NCI-H2196 (cell line): ENCODE measurements around the gene COX6A2.
"Not testable (repeated sequence)": the region's sequence is repeated elsewhere in the genome, so short reads cannot be mapped to it uniquely, and the experiment has no call there.

Source experiments
- DNase-seq: peaks from one replicate; lab custom pipeline; 2025; ENCODE audit not compliant: unreplicated experiment; lab: John Stamatoyannopoulos, UW

COX6A2 gene

DNA sequence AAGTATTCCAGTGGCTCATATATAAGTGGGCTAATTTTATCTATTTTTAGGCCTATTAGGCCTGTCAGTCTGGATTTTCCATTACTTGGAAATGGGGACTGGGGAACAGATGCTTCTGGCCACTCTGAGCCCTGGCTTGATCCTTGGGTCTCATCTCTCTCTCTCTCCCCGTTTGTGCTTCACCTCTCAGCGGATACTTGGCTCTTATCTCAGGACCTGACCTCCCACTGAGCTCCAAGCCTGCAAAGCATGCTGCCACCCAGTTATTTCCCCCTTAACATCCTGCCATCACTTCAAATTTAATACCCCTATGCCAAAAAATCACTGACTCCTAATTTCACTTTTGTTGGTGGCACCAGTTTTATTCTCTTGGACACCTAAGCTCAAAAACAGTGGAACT is 10.3 kb upstream of the COX6A2 start:
- DNase-seq = no peak

DNA sequence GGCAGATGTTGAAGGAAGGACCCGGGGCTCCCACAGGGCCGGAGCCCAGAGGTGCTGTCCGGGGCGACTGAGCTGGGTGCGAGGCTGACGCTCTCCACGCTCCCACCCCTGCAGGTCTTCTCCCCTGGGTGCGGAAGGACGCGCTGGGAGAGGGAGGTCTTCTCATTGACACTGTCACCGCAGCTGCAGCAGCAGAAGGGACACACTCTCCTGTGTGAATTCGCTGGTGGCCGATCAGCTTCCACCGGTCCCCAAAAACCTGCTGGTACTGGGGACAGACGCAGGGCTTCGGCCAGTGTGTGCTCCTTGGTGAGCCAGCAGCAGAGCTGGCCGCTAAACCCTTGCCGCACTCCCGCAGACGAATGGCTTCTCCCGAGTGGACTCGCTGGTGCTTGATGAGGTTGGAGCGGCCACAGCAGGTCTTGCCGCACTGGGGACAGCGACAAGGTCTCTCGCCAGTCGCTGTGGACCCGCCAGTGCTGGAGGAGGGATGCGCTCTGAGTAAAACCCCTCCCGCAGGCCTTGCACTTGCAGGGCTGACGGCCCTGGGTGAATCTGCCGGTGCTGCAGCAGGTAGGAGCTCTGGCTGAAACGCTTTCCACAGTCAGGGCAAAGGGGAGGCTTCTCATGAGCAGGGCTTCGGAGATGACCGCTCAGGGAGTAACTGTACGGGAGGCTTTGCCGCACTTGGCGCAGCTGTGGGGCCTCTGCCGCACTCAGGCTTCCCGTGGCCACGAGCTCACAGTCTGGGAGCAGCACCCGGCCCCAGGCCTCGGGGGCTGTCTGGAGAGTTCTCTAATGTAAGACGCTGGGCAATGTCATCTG is 8.3 kb upstream of the COX6A2 start:
- DNase-seq = no peak

DNA sequence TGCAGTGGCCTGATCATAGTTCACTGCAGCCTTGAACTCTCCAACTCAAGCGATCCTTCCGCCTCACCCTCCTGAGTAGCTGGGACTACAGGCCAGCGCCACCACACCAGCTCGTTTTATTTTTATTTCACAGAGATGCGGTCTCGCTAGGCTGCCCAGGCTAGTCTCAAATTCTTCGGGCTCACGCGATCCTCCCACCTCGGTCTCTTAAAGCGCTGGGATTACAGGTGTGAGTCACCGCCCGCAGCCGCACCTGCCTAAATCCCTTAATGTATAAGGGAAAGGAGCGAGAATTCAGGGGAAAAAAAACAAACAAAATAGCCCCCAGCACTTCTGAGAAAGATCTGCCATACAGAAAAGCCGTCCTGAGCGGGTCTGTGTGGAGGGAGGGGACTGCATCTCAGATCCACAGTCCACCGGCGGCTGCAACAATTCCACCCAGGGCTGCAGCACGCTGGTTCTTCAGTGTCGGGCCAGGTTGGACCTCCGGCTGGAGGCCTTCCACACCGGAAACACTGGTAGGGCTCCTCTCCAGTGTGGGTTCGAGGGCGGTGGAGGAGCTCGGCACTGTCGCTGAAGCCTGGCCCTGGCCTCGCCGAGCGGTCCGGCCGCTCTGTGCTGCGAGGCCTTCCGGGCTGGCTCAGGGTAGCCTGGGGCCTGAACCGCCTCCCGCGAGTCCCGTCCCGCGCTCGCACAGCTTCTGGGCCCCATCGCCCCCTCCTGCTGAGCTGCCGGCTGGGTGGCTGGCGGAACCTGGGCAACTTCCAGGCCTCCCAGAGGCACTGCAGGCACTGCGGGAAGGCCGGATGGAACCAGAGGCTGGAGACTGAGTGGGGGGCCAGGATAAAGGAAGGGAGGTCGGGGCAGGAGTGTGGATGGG is 7.4 kb upstream of the COX6A2 start:
- DNase-seq = no peak

DNA sequence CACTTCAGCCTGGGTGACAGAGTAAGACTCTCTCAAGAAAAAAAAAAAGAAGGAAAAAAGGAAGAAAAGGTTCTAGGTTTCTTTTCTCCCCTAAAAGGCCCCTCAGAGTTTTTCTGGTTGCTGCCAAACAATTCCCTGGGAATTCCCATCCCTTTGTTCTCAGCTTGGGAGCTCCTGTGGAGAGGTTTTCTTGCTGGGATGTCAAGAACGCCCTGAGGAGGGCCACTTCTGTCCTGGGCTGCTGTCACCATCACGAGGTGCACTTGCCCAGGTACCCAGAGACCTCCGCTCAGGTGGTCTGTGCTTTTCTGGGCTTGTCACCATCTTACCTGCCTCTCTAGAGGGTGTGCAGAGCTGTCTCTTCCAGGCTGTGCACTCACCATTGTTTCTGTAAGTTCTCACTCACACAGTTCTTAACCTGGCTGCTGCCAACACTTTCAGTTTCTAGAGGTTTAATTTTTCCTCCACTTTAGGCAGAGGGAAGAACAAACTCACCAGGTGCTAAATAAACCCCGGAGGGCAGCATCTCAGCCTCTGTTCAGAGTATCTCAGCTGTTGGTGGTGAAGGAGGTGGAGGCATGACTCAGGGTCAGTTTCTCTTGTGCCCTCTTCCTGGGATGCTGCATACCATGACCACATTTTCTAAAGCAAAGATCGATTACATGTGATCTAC is 2.4 kb upstream of the COX6A2 start:
- no peak for DNase-seq

DNA sequence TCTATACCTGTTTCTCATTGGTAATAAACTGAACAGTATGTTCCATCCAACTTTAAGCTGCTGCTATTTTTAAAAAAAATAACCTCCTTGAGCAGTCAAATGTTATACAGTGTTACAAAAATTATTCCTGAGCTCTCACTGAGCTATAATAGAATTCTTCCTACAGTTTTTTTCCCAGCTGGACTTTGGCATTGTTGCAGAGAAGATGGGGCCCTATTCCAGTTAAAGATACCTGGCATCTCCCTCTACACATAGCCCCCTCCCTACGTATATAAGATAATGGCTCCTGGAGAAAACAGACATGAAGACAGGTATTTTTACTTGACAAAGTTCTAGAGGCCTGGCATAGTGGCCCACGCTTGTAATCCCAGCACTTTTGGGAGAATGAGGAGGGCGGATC is 1.6 kb upstream of the COX6A2 start:
- no peak for DNase-seq

DNA sequence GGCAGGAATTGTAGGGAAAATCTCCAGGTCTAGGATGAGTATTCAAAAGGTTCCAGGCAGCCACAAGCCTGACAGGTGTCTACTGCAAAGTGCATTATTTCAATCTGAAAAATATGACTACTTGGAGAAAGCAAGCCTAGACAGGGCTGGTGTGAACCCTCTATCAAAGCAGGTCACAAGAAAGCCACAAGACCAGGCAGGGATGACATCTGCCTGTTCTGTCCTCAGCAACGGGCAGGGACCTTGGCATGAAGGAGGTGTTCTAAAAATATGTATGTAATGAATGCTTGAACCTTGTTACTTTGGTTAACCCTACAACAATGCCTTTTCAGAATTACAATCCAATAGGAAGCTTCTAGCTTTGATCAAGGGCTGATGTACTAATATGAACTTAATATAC is 1.2 kb upstream of the COX6A2 start:
- no peak for DNase-seq

DNA sequence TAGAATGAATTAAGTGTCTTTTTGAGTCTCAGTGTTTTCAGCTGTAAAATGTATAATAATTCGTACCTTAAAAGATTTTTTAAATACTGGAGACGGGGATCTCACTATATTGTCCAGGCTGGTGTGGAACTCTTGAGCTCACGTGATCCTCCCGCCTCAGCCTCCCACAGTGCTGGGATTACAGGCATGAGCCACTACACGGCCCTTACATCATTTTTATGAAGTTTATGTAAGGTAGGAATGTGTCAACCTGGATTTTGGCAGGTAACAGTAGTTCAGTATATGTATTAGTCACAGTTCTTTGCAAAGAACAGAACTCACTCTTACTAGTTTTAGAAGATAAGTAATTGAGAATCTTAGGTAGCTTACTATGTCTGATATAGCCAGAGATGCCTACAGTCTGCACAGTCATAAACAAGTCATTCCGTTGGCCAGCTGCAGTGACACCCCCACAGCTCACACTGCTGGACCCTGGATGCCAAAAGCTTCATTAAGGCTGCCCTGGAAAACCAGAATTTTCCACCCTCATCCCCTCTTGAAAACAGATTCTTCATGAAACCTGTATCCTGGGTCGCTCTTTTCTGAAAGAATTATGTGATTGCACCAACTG is 583 bp upstream of the COX6A2 start:
- no peak for DNase-seq

DNA sequence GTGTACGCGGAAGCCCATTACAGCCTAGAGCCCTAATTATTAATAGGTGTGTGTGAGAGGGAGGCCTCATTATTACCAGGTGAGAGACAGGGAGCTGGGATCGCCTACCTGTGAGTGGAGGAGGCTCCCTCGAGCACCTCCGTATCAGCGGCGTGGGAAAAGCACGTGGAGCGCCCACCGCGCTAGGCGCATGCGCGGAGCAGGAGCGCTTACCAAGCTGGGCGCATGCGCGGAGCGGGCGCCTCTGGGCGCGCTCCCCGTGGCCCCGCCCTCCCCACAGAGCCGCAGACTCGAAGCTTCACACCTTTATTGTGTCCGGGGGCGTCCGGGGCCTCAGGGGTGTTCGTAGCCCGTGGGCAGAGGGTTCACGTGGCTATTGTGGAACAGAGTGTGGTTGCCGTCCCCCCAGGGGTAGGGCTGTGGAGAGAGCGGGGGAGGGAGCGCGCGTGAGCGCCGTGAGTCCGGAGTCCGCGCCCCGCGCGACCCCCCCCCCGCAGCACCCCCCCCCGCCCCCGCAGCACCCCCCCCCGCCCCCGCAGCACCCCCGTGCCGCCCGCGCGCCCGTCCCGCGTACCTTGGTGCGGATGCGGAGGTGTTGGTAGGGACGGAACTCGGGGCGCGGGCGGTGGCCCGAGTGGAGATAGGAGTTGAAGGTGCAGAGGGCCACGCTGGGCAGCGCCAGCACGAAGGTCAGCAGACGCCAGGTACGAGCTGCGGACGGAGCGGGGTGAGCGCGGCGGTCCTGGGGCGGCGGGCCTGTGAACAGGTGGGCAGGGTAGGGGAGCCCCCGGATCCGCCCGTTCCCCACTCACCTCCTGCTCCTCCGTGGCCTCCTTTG is 500 bp downstream of the COX6A2 start:
- no peak for DNase-seq

DNA sequence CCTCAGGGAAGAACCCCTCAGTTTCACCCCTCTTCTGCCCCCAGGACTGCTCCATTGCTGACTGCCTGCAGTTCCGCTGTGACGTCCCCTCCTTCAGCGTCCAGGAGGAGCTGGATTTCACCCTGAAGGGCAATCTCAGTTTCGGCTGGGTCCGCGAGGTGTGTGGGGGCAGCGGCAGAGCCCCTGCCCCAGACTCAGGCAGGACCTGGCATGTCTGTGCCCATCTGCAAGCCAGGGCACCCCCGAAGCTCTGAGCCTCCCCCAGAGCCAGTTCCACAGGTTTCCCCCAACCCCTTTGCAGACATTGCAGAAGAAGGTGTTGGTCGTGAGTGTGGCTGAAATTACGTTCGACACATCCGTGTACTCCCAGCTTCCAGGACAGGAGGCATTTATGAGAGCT is 4.4 kb downstream of the COX6A2 start:
- DNase-seq = no peak

DNA sequence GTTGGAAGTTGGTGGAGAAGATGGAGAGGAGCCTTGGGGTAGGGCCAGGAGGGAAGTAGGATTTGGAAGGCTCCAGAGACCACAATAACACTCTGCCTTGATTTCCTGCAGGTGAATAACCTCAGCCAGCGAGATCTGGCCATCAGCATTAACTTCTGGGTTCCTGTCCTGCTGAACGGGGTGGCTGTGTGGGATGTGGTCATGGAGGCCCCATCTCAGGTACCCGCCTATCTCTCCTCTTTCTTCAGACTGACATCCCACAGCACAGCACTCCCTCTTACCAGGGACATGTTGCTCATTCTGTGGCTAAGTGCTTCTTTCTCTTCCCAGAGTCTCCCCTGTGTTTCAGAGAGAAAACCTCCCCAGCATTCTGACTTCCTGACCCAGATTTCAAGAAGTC is 4.9 kb downstream of the COX6A2 start:
- no peak for DNase-seq

DNA sequence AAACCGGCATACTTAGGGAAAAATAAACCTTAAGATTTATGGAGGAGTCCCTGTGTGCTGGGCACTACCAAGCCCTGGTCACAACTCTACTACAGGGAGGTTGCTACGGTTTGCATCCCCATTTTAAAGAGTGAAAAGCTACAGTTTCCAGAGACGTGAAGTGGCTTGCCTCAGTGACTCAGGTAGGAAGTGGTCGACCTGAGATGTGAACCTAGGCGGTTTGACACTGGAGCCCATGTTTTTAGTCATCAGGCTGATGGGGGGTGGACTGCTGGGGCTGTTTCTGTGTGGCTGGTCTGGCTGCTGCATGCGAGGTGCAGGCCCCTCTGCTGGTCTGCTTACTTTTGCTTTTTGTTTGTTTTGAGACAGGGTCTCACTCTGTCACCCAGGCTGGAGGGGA is 6.6 kb downstream of the COX6A2 start:
- DNase-seq = no peak

DNA sequence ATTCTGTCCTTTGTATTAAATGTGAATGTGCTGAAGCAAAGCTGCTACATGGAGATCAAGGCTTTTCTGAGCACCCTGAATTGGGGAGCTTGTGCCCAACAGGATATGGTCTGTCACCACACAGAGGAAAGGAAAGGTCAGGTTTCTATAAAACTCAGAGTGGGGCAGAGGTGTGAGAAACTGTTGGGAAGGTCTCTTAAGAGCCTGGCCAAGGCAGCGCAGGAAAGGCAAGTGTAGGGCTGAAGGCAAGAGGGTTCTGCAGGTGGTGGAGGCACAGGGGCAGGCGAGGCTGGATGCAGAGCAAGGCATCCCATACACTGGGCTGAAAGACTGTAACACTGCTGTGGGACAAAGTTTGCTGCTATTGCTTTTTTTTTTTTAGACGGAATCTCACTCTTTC is 8.1 kb downstream of the COX6A2 start:
- no peak for DNase-seq

DNA sequence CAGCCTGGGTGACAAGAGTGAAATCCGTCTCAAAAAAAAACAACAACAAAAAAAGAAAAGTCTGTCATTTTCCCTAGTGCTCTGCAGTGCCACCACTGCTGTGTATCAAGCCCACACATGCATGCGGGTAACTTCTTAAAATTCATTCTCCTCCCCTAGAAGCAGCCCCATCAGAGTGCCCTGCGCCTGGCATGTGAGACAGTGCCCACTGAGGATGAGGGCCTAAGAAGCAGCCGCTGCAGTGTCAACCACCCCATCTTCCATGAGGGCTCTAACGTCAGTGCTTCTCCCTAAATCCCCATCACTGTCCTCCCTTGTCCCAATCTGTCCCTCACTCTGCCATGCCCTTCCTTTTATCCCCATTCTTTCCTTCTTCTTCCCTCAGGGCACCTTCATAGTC is 10.2 kb downstream of the COX6A2 start:
- no peak for DNase-seq

DNA sequence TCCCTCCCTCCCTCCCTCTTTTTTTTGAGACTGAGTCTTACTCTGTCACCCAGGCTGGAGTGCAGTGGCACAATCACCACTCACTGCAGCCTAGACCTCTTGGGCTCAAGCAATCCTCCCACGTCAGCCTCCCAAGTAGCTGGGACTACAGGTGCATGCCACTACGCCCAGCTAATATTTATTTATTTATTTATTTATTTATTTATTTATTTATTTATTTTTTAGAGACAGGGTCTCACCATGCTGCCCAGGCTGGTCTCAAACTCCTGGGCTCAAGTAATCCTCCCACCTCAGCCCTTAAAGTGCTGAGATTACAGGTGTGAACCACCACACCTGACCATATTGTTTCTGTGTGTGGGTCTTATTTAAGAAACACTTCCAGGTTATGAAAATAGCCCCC is 11.1 kb downstream of the COX6A2 start:
- DNase-seq = not testable (repeated sequence)

DNA sequence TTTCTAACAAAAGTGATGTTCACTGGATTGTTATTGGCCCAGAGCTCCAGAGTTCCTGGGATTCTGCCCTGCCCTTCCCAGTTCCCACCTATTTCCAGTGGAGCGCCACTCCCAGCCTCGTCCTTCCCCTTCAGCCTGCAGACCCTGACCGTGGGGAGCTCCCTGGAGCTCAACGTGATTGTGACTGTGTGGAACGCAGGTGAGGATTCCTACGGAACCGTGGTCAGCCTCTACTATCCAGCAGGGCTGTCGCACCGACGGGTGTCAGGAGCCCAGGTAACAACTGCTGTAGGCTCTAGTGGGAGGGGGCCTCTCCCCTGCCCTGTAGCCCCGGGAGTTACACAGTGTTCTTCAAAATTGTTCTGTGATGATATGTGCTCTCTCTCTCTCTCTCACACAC is 11.8 kb downstream of the COX6A2 start:
- DNase-seq = no peak

DNA sequence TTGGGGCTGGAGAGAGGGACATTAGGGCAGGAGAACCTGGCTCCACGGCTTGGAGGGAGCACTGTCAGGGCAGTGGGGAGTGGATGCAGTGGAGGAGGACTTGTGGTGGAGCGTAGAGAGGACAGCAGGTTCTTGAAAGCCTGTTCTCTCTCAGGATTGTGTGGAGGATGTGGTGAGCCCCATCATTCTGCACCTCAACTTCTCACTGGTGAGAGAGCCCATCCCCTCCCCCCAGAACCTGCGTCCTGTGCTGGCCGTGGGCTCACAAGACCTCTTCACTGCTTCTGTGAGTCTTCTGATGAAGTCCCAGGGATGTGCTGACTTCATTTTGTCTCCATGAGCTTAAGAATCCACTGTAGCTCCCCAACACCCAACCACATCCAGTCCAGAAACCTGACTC is 13.5 kb downstream of the COX6A2 start:
- DNase-seq = no peak

DNA sequence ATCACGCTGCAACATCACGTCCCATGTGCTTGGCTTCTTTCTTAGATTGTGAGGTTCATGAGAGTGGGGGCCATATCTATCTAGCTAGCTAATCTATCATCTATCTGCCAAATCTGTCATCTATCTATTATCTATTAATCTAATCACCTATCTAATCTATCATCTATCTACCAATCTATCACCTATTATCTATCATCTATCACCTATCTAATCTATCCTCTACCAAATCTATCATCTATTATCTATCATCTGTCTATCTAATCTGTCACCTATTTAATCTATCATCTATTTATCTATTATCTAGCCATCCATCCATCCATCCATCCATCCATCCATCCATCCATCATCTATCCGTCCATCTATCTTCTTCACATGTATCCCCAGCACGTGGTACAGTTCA is 14.2 kb downstream of the COX6A2 start:
- no peak for DNase-seq

DNA sequence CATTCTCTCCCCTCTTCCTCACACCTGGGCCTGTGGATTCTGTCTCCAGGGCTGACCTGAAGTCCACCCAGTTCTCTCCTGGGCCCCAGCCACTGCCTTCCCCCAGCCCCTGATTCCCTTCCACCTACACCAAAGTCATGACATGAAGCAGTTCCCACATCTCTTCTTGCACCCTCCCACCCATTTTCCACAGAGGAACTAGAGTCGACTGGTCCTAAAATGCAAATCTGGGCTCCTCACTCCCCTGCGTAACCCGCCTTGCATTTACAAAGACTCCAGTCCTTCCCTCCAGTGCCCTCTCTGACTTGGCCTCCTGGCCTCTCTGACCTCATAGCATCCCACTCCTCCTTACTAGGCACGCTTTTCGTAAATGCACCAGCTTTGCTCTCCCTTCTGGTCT is 14.8 kb downstream of the COX6A2 start:
- DNase-seq = no peak

DNA sequence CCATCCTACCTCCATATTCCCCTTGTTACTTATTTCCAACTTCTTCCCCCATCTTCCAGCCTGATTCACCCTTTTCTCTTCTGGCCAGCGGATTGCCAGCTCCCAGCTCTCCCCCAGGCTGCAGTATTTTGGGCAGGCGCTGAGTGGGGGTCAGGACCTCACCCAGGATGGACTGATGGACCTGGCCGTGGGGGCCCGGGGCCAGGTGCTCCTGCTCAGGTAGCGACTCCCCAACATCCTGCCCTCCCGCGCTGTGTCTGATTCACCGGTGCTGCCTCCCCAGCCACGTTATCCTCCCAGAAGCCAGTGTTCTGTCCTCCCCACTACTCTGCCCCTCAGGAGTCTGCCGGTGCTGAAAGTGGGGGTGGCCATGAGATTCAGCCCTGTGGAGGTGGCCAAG is 15.4 kb downstream of the COX6A2 start:
- no peak for DNase-seq

DNA sequence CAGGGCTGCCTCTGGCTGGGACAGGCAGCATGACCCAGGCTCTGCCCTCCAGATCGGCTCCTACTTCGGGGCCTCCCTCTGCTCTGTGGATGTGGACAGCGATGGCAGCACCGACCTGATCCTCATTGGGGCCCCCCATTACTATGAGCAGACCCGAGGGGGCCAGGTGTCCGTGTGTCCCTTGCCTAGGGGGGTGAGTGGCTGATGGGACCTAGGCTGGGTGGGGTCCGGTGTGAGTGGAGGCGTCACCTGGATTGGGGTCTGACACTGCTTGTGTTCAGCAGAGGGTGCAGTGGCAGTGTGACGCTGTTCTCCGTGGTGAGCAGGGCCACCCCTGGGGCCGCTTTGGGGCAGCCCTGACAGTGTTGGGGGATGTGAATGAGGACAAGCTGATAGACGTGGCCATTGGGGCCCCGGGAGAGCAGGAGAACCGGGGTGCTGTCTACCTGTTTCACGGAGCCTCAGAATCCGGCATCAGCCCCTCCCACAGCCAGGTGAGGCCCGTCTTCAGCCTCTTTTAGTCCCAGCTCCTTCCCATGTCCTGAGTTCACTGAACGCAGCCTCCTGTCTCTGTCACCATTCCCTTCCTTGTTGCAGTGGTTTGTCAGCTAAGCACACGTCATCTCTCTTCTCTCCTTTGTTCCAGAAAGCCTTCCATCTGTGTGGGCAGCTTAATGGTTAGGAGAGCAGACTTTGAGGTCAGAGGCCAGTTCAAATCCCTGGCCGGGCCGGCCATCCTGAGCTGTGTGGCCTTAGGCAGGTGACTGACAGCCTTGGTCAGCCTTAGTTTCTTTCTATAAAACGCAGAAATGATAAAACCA is 16.9 kb downstream of the COX6A2 start:
- DNase-seq = no peak
